Neural cell (in vitro differentiated cells): Measurements from ENCODE around the gene STH. TPM values are rescaled to one million over a fixed set of nuclear protein-coding genes. Genes with fewer than 3 reads are reported as not detected.

Source experiments
- H2AFZ ChIP-seq: fragments of 200-600, 300-800 bp; sonication (generic), shearing (Covaris generic); 2 replicates; pipeline ENCODE4 v1.6.0; 2014; ENCODE audit warnings: low read depth, mild to moderate bottlenecking, antibody characterized with exemption, low read length, moderate library complexity
- H3F3A ChIP-seq: fragments of 200-600 bp; shearing (Covaris generic); 2 replicates; pipeline ENCODE4 v1.6.1; 2016; ENCODE audit warnings: mild to moderate bottlenecking, moderate library complexity, mixed read lengths, antibody characterized with exemption, low read length; ENCODE audit not compliant: insufficient read depth, poor library complexity, severe bottlenecking
- H3K27ac ChIP-seq: fragments of 200-600, 300-800 bp; sonication (generic), shearing (Covaris generic); 2 replicates; pipeline ENCODE4 v1.5.1; 2014; ENCODE audit warnings: mild to moderate bottlenecking, low read length, moderate library complexity
- H3K27me3 ChIP-seq: fragments of 300-800, 200-600 bp; sonication (generic), shearing (Covaris generic); 2 replicates; pipeline ENCODE4 v1.6.0; 2014; ENCODE audit warnings: mild to moderate bottlenecking, low read depth, low read length, moderate library complexity; ENCODE audit not compliant: insufficient read depth
- H3K36me3 ChIP-seq: fragments of 300-800, 200-600 bp; sonication (generic), shearing (Covaris generic); 2 replicates; pipeline ENCODE4 v1.5.1; 2014; ENCODE audit warnings: mild to moderate bottlenecking, antibody characterized with exemption, low read length, moderate library complexity; ENCODE audit not compliant: insufficient read depth
- H3K4me2 ChIP-seq: fragments of 300-800, 200-600 bp; sonication (generic), shearing (Covaris generic); 2 replicates; pipeline ENCODE4 v1.6.0; 2014; ENCODE audit warnings: mild to moderate bottlenecking, low read length
- H3K4me3 ChIP-seq: fragments of 300-800, 200-600 bp; sonication (generic), shearing (Covaris generic); 2 replicates; pipeline ENCODE4 v1.5.1; 2014; ENCODE audit warnings: mild to moderate bottlenecking, low read length, moderate library complexity
- H3K79me2 ChIP-seq: fragments of 200-600 bp; shearing (Covaris generic); replicated peaks from 2 replicates; pipeline ENCODE4 v1.6.0; 2014; ENCODE audit warnings: mild to moderate bottlenecking, low read length, moderate library complexity; ENCODE audit not compliant: insufficient read depth
- H3K9ac ChIP-seq: fragments of 300-800, 200-600 bp; sonication (generic), shearing (Covaris generic); 2 replicates; pipeline ENCODE4 v1.6.1; 2016; ENCODE audit warnings: mild to moderate bottlenecking, low read length, mixed read lengths
- H3K9me2 ChIP-seq: fragments of 200-600 bp; shearing (Covaris generic); 2 replicates; pipeline ENCODE4 v1.6.1; 2016; ENCODE audit warnings: mild to moderate bottlenecking, low read length, mixed read lengths; ENCODE audit not compliant: insufficient read depth
- H3K9me3 ChIP-seq: fragments of 200-600, 300-800 bp; sonication (generic), shearing (Covaris generic); 2 replicates; pipeline ENCODE4 v1.6.1; 2016; ENCODE audit warnings: mild to moderate bottlenecking, mixed run types, low read length, moderate library complexity, mixed read lengths
- H4K20me1 ChIP-seq: fragments of 200-600 bp; shearing (Covaris generic); 2 replicates; pipeline ENCODE4 v1.6.1; 2016; ENCODE audit warnings: mild to moderate bottlenecking, mixed run types; ENCODE audit not compliant: insufficient read depth
- CTCF ChIP-seq: fragments of 450-650 bp; IDR thresholded peaks from 2 replicates; pipeline ENCODE4 v1.5.1; 2014; ENCODE audit warnings: antibody characterized with exemption, mild to moderate bottlenecking, moderate library complexity; ENCODE audit not compliant: poor library complexity, severe bottlenecking
- EP300 ChIP-seq: fragments of 450-650 bp; conservative IDR thresholded peaks from 2 replicates; pipeline ENCODE4 v1.6.1; 2014; ENCODE audit warnings: antibody characterized with exemption, mild to moderate bottlenecking, moderate library complexity; ENCODE audit not compliant: poor library complexity, severe bottlenecking
- EZH2 ChIP-seq: fragments of 200-600, 300-800 bp; shearing (Covaris generic), sonication (generic); IDR thresholded peaks from 2 replicates; pipeline ENCODE4 v1.6.1; 2014; ENCODE audit warnings: antibody characterized with exemption, low read length, borderline replicate concordance, mild to moderate bottlenecking; ENCODE audit not compliant: insufficient read depth, poor library complexity, severe bottlenecking
- MXI1 ChIP-seq: fragments of 450-650 bp; conservative IDR thresholded peaks from 2 replicates; pipeline ENCODE4 v1.6.1; 2014; ENCODE audit warnings: antibody characterized with exemption, mild to moderate bottlenecking; ENCODE audit not compliant: poor library complexity, severe bottlenecking
- POLR2AphosphoS5 ChIP-seq: IDR thresholded peaks from 2 replicates; pipeline ENCODE4 v1.6.1; 2012
- RAD21 ChIP-seq: fragments of 450-650 bp; conservative IDR thresholded peaks from 2 replicates; pipeline ENCODE4 v1.6.1; 2014; ENCODE audit warnings: antibody characterized with exemption, mild to moderate bottlenecking, moderate library complexity
- REST ChIP-seq: IDR thresholded peaks from 2 replicates; pipeline ENCODE4 v1.6.1; 2012; ENCODE audit warnings: borderline replicate concordance
- SMC3 ChIP-seq: fragments of 450-650 bp; conservative IDR thresholded peaks from 2 replicates; pipeline ENCODE4 v1.6.1; 2014; ENCODE audit warnings: antibody characterized with exemption, mild to moderate bottlenecking, moderate library complexity; ENCODE audit not compliant: poor library complexity
- polyA plus RNA-seq: library from polyadenylated mRNA; depleted of rRNA; stranded (reverse); fragments of >200 nt; gene quantifications from 2 replicates; pipeline ENCODE4 v1.2.3, GENCODE V29; 2014

Gene STH
- polyA plus RNA-seq, 1 donor from 2014 or later: not detected

GRCh38 chr17:45958307-45958706, 40.7 kb upstream of the STH start:
- Histone ChIP-seq H3K36me3 (no peaks in the 10 kb centered on the region), H3K9ac (no peak overlapping the region), H4K20me1 (peaks cover 5% of the 10 kb centered on the region), H3K27me3 (no peaks in the 10 kb centered on the region), H3K9me2 (no peaks in the 10 kb centered on the region), H3K4me3 (no peak overlapping the region), H3K79me2 (no peaks in the 10 kb centered on the region), H3F3A (no peaks in the 10 kb centered on the region), H3K9me3 (no peaks in the 10 kb centered on the region), H3K27ac (no peak overlapping the region), H2AFZ (no peak overlapping the region), H3K4me2 (no peak overlapping the region)
- TF ChIP-seq REST (no peak), EZH2 (no peak), EP300 (no peak), POLR2AphosphoS5 (no peak)

DNA sequence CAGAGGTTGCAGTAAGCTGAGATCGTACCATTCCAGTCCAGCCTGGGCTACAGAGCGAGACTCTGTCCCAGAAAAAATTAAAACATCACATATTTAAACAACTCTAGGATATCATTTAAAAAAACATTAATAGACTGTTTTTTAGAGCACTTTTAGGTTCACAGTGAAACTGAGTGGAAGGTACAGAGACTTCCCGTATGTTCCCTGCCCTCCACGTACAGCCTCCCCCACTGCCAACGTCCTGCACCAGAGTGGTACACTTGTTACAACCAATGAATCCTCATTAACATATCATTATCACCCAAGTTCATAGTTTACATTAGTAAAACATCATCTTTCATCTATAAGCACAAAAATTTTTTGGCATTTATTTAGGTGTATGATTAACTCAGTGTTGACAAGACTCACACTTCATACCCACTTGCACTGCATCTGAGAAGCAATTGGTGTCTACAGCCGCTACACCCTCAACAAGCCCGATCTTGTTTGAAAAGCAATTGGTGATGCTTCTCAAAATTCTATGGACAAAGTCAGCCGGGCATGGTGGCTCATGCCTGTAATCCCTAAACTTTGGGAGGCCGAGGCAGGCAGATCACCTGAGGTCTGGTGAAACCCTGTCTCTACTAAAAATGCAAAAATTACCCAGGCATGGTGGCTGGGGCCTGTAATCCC, 39.9 kb upstream of the STH start:
- TF ChIP-seq SMC3: no peak
- no peak for TF ChIP-seq MXI1
- no peak for TF ChIP-seq POLR2AphosphoS5
- no peak for TF ChIP-seq RAD21
- Histone ChIP-seq H3K27ac (no peak overlapping the region), H3K79me2 (no peaks in the 10 kb centered on the region), H3K36me3 (no peaks in the 10 kb centered on the region), H3K9ac (no peak overlapping the region), H3K4me2 (no peak overlapping the region), H3K4me3 (no peak overlapping the region), H3K9me2 (no peaks in the 10 kb centered on the region), H3K27me3 (no peaks in the 10 kb centered on the region), H3F3A (no peaks in the 10 kb centered on the region), H2AFZ (no peak overlapping the region), H4K20me1 (peaks cover 4% of the 10 kb centered on the region), H3K9me3 (no peaks in the 10 kb centered on the region)

GRCh38 chr17:45960311-45960710, 38.7 kb upstream of the STH start:
- Histone ChIP-seq H3K79me2 (no peaks in the 10 kb centered on the region), H3K36me3 (no peaks in the 10 kb centered on the region), H2AFZ (no peak overlapping the region), H3K4me2 (no peak overlapping the region), H3K4me3 (no peak overlapping the region), H3K9ac (no peak overlapping the region), H4K20me1 (peaks cover 4% of the 10 kb centered on the region), H3K9me2 (no peaks in the 10 kb centered on the region), H3K27ac (no peak overlapping the region), H3F3A (no peaks in the 10 kb centered on the region), H3K27me3 (no peaks in the 10 kb centered on the region), H3K9me3 (no peaks in the 10 kb centered on the region)
- no peak for TF ChIP-seq MXI1
- TF ChIP-seq EP300: no peak
- no peak for TF ChIP-seq CTCF
- TF ChIP-seq EZH2: no peak
- TF ChIP-seq REST: no peak
- TF ChIP-seq SMC3: no peak
- TF ChIP-seq RAD21: no peak
